Gastroesophageal sphincter (tissue), 4 donors: ENCODE measurements around the gene CISD3. TPM values are rescaled to one million over a fixed set of nuclear protein-coding genes. Genes with fewer than 3 reads are reported as not detected.
A peak's percentile ranks its signal among the peaks of the same experiment; 100 is the strongest.

Experiments used
- ATAC-seq: fragments of 150-250 bp; one replicate; pipeline ENCODE4 v1.9.1; 2016; ENCODE audit warnings: mild to moderate bottlenecking, moderate library complexity
- H3K27ac ChIP-seq, 4 donors: fragments of 200-600 bp; sonication (generic) in 3 of 4; 1 replicate in 3 of 4; 2 replicates in 1 of 4; pipeline ENCODE4 v1.5.1; 2016 to 2019
- H3K27me3 ChIP-seq: fragments of 200-600 bp; sonication (generic); one replicate; pipeline ENCODE4 v1.5.1; 2019
- H3K36me3 ChIP-seq, 2 donors: fragments of 200-600 bp; sonication (generic); one replicate each; pipeline ENCODE4 v1.5.1; 2019; ENCODE audit warnings: control low read depth in 1 of 2
- H3K4me1 ChIP-seq, 3 donors: fragments of 200-600 bp; sonication (generic); 1 replicate in 2 of 3; 2 replicates in 1 of 3; pipeline ENCODE4 v1.5.1; 2016 to 2019; ENCODE audit warnings: control low read depth in 2 of 3
- H3K4me3 ChIP-seq, 2 donors: fragments of 200-600 bp; sonication (generic); one replicate each; pipeline ENCODE4 v1.5.1; 2019; ENCODE audit warnings: mild to moderate bottlenecking in 1 of 2, moderate library complexity in 1 of 2
- H3K9me3 ChIP-seq, 3 donors: fragments of 200-600 bp; sonication (generic); one replicate each; pipeline ENCODE4 v1.5.1; 2017 to 2019; ENCODE audit warnings: control low read depth in 2 of 3
- EP300 ChIP-seq: sonication (generic); formaldehyde crosslinking; IDR thresholded peaks from one replicate; pipeline ENCODE4 v1.6.1; 2017; ENCODE audit warnings: antibody characterized with exemption, mild to moderate bottlenecking
- POLR2A ChIP-seq, 2 donors: fragments of 450-650 bp; IDR thresholded peaks; one replicate each; pipeline ENCODE4 v1.6.1; 2017; ENCODE audit warnings: antibody characterized with exemption in 2 of 2, mild to moderate bottlenecking in 2 of 2, moderate library complexity in 1 of 2
- POLR2AphosphoS5 ChIP-seq: sonication (generic); formaldehyde crosslinking; IDR thresholded peaks from one replicate; pipeline ENCODE4 v1.6.1; 2017; ENCODE audit warnings: antibody characterized with exemption
- WGBS, 2 donors: methylation state at CpG; one replicate each; pipeline ENCODE4 v1.1.5; 2018; ENCODE audit warnings: low coverage in 1 of 2; 5-methylcytosine and 5-hydroxymethylcytosine counted together
- total RNA-seq, 4 donors: library from RNA; depleted of rRNA; stranded (reverse); fragments of >200 nt; gene quantifications; one replicate each; pipeline ENCODE4 v1.1.0, GENCODE V29; 2016
- TF ChIP-seq, protein P1 (sequence below), 4 experiments: fragments of 200-600 bp in 2 of 4; fragments of 450-650 bp in 2 of 4; sonication (generic) in 1 of 4; IDR thresholded peaks; one replicate each; pipeline ENCODE4 v1.5.1; 2017 to 2019; ENCODE audit warnings: antibody characterized with exemption in 4 of 4, mild to moderate bottlenecking in 2 of 4, moderate library complexity in 2 of 4

CISD3 gene
- total RNA-seq, 4 donors from 2014 or later: 8.5 to 14.9 (median 11.1) TPM

- peaks cover 0 to 71% (median 17%) of the 10 kb centered on the region in 3 donors for H3K4me1 ChIP-seq
- H3K27me3 ChIP-seq: no peaks in the 10 kb centered on the region
- no peak for ATAC-seq
- TF ChIP-seq, protein P1, sequence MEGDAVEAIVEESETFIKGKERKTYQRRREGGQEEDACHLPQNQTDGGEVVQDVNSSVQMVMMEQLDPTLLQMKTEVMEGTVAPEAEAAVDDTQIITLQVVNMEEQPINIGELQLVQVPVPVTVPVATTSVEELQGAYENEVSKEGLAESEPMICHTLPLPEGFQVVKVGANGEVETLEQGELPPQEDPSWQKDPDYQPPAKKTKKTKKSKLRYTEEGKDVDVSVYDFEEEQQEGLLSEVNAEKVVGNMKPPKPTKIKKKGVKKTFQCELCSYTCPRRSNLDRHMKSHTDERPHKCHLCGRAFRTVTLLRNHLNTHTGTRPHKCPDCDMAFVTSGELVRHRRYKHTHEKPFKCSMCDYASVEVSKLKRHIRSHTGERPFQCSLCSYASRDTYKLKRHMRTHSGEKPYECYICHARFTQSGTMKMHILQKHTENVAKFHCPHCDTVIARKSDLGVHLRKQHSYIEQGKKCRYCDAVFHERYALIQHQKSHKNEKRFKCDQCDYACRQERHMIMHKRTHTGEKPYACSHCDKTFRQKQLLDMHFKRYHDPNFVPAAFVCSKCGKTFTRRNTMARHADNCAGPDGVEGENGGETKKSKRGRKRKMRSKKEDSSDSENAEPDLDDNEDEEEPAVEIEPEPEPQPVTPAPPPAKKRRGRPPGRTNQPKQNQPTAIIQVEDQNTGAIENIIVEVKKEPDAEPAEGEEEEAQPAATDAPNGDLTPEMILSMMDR (IDR thresholded peaks at IDR 0.05): no peak
- 0 to 36% methylated on average over 4 of the region's 22 CpGs for WGBS, 2 donors
- peaks cover 0 to 43% of the 10 kb centered on the region in 2 donors for H3K36me3 ChIP-seq
- peak overlapping the region; percentile 77 to 95 (median 90) for H3K27ac ChIP-seq
- H3K4me3 ChIP-seq: peak overlapping the region; percentile 93 to 94
- no peaks in the 10 kb centered on the region for H3K9me3 ChIP-seq
Observed at GRCh38 chr17:38753071-38753506, 22.9 kb downstream of the CISD3 start.

DNA sequence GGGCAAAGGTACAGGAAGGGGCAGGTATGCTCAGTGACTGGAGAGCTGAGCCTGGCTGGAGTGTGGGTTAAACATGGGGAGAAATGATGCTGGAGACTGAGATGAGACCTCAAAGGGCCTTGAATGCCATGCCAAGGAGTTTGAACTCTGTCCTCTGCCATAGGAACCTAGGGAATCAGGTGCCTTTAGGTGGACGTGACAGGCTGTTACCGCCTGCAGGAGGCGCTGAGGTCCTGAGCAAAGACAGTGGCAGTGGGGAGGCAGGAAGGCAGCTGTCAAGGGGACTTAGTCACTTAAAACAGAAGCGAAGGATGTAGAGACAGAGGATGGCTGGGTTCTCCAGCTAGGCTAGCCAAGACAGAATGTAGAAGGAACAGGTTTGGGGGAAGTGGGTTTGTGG is 31.5 kb downstream of the CISD3 start:
- no peak overlapping the region for H3K4me3 ChIP-seq
- peaks cover 0 to 100% of the 10 kb centered on the region in 2 donors for H3K36me3 ChIP-seq
- H3K4me1 ChIP-seq: peaks cover 0 to 7% (median 0%) of the 10 kb centered on the region in 3 donors
- H3K27me3 ChIP-seq: no peaks in the 10 kb centered on the region
- TF ChIP-seq, protein P1 (IDR thresholded peaks at IDR 0.05): no peak
- no peak for TF ChIP-seq POLR2AphosphoS5
- no peak for TF ChIP-seq EP300
- TF ChIP-seq POLR2A (IDR thresholded peaks at IDR 0.05): no peak
- 50 to 73% methylated on average over 1 to 4 of the region's 4 CpGs for WGBS, 2 donors
- H3K27ac ChIP-seq: no peak overlapping the region
- ATAC-seq: no peak
- no peaks in the 10 kb centered on the region for H3K9me3 ChIP-seq

DNA sequence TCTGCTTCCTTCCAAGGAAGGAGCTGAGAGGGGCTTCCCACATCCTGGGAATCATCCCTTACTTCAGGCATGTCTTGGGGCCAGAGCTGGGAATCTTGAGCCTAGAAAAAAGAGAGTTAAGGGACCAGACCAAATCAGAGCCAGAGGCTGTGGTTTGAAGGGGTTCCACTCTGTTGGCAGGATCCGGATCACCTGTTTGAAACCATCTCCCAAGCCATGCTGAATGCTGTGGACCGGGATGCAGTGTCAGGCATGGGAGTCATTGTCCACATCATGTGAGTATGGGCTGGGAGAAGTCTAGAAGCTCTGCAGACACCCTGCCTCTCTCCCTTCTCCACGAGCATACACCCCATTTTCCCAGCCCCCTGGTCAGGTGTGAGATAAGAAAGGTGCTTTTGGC is 32.1 kb downstream of the CISD3 start:
- TF ChIP-seq, protein P1 (IDR thresholded peaks at IDR 0.05): no peak
- TF ChIP-seq POLR2AphosphoS5 (no peak), POLR2A (IDR thresholded peaks at IDR 0.05) (no peak), EP300 (no peak)
- no peak overlapping the region for H3K27ac ChIP-seq
- no peaks in the 10 kb centered on the region for H3K9me3 ChIP-seq
- no peak for ATAC-seq
- H3K4me3 ChIP-seq: no peak overlapping the region
- H3K27me3 ChIP-seq: no peaks in the 10 kb centered on the region
- H3K4me1 ChIP-seq: peaks cover 0 to 7% (median 0%) of the 10 kb centered on the region in 3 donors
- H3K36me3 ChIP-seq: peaks cover 0 to 100% of the 10 kb centered on the region in 2 donors
- 67% methylated on average over 3 of the region's 3 CpGs; no CpG with 5 or more reads in 1 of the 2 donors for WGBS, 2 donors

DNA sequence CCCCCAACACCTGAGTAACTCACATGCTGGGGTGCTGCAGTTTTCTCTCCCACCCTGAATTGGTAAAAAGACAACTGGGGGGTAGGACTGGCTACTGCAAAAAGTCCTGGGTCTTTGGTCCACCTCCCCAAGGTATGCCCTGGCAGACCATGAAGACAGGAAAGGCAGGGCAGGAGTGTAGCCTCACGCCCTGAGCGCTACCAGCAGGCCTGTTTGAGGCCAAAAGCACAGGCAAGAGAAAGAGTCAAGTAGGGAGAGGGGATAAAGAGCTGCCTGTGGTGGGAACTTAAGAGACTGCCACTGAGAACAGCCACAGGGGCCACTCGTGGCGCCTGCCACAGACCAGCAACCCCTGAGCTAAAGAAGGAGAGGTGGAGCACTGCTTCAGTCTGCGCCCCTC is 36.2 kb downstream of the CISD3 start:
- Histone ChIP-seq H3K4me1 (no peaks in the 10 kb centered on the region), H3K9me3 (no peaks in the 10 kb centered on the region), H3K27ac (no peak overlapping the region), H3K4me3 (no peak overlapping the region), H3K27me3 (no peaks in the 10 kb centered on the region), H3K36me3 (peaks cover 3 to 100% of the 10 kb centered on the region in 2 donors)
- WGBS, 2 donors: 86 to 89% methylated on average over 2 to 3 of the region's 5 CpGs
- no peak for ATAC-seq
- no peak for TF ChIP-seq POLR2A (IDR thresholded peaks at IDR 0.05)
- no peak for TF ChIP-seq POLR2AphosphoS5

- 31 to 59% methylated on average over 2 to 6 of the region's 6 CpGs for WGBS, 2 donors
- H3K27me3 ChIP-seq: no peaks in the 10 kb centered on the region
- TF ChIP-seq, protein P1 (IDR thresholded peaks at IDR 0.05): no peak
- TF ChIP-seq POLR2AphosphoS5: no peak
- no peak for TF ChIP-seq EP300
- no peak for TF ChIP-seq POLR2A (IDR thresholded peaks at IDR 0.05)
- peaks cover 3 to 100% of the 10 kb centered on the region in 2 donors for H3K36me3 ChIP-seq
- no peak overlapping the region for H3K27ac ChIP-seq
- H3K4me1 ChIP-seq: no peaks in the 10 kb centered on the region
- no peaks in the 10 kb centered on the region for H3K9me3 ChIP-seq
- no peak for ATAC-seq
- H3K4me3 ChIP-seq: no peak overlapping the region
Observed at GRCh38 chr17:38768417-38768816, 38.3 kb downstream of the CISD3 start.
